HepG2 (cell line): Measurements from ENCODE around the gene BRMS1. TPM values are rescaled to one million over a fixed set of nuclear protein-coding genes. Genes with fewer than 3 reads are reported as not detected.
A peak's percentile ranks its signal among the peaks of the same experiment; 100 is the strongest.

ENCODE experiments used
- ATAC-seq: fragments of 200-7000 bp; cut with Tn5 transposase; 3 replicates; pipeline ENCODE4 v1.9.1; 2020; ENCODE audit warnings: mild to moderate bottlenecking, moderate library complexity
- BruUV-seq: library from RNA; stranded (reverse); fragments of 400-500 nt; replicated peaks from 2 replicates; lab custom pipeline; 2021; lab: Mats Ljungman, UMichigan
- CTCF ChIA-PET: fragments of 300-600 bp; formaldehyde crosslinking; extraction: SDS; loops from one replicate; lab custom pipeline; 2021; ENCODE audit warnings: low total read pairs, inconsistent platforms, low intra/inter-chr PET ratio; lab: Yijun Ruan, JAX
- POLR2A ChIA-PET: fragments of 350-600 bp; sonication (Branson Sonifier 250); formaldehyde crosslinking; loops from one replicate; lab custom pipeline; 2020; ENCODE audit warnings: antibody characterized with exemption, inconsistent platforms; lab: Yijun Ruan, JAX
- DNase-seq: peaks from one replicate; pipeline ENCODE4 v3.0.0-alpha.2; 2015; ENCODE audit warnings: low spot score
- FAIRE-seq: peaks from 3 replicates; lab custom pipeline; 2011; peaks lifted over from hg19 to GRCh38; lab: Jason Lieb, UNC
- H2AFZ ChIP-seq: one replicate; pipeline ENCODE4 v1.6.1; 2011; ENCODE audit warnings: low read length, inconsistent platforms
- H3K27ac ChIP-seq: fragments of 300-600 bp; 3 replicates; pipeline ENCODE4 v1.8.0; 2011; ENCODE audit warnings: mixed run types, mild to moderate bottlenecking, mixed read lengths, low read length, inconsistent platforms; ENCODE audit not compliant: insufficient read depth; ENCODE audit errors: extremely low read length
- H3K27me3 ChIP-seq, 2 experiments: fragments of 200-600 bp in 1 of 2; 2 replicates in 1 of 2; 3 replicates in 1 of 2; pipeline versions ENCODE4 v1.6.0 to v1.8.0; 2011; ENCODE audit warnings: low read length in 2 of 2, mild to moderate bottlenecking in 2 of 2, moderate library complexity in 2 of 2, inconsistent platforms in 1 of 2; ENCODE audit not compliant: insufficient read depth in 2 of 2, control insufficient read depth in 1 of 2
- H3K36me3 ChIP-seq, 2 experiments: fragments of 200-600 bp in 1 of 2; replicated peaks in 1 of 2; 2 replicates in 1 of 2; 3 replicates in 1 of 2; pipeline versions ENCODE4 v1.5.1 to v1.8.0; 2011; ENCODE audit warnings: low read length in 2 of 2, inconsistent platforms in 1 of 2; ENCODE audit not compliant: insufficient read depth in 2 of 2, control insufficient read depth in 1 of 2
- H3K4me1 ChIP-seq: 2 replicates; pipeline ENCODE4 v1.5.1; 2012; ENCODE audit warnings: low read length, inconsistent platforms; ENCODE audit not compliant: insufficient read depth
- H3K4me2 ChIP-seq: 2 replicates; pipeline ENCODE4 v1.6.0; 2011; ENCODE audit warnings: low read depth, low read length, inconsistent platforms
- H3K4me3 ChIP-seq, 3 experiments: fragments of 200-600 bp in 1 of 3; sonication (generic), shearing (Covaris generic) in 1 of 3; replicated peaks in 1 of 3; 2 replicates each; pipeline ENCODE4 v1.5.1; 2011 to 2016; ENCODE audit warnings: low read length in 3 of 3, inconsistent platforms in 2 of 3, low read depth in 2 of 3, mild to moderate bottlenecking in 2 of 3, control low read depth in 1 of 3, mixed read lengths in 1 of 3; ENCODE audit not compliant: insufficient read depth in 1 of 3
- H3K79me2 ChIP-seq: one replicate; pipeline ENCODE4 v1.6.1; 2011; ENCODE audit warnings: low read length, inconsistent platforms; ENCODE audit not compliant: insufficient read depth
- H3K9ac ChIP-seq: 2 replicates; pipeline ENCODE4 v1.6.0; 2011; ENCODE audit warnings: mild to moderate bottlenecking, low read depth, low read length, inconsistent platforms; ENCODE audit not compliant: insufficient read depth
- H3K9me3 ChIP-seq: 2 replicates; pipeline ENCODE4 v1.5.1; 2012; ENCODE audit warnings: mild to moderate bottlenecking, low read length
- H4K20me1 ChIP-seq: 2 replicates; pipeline ENCODE4 v1.6.0; 2011; ENCODE audit warnings: inconsistent platforms, mild to moderate bottlenecking, low read length, moderate library complexity; ENCODE audit not compliant: insufficient read depth
- ATF4 ChIP-seq, 2 experiments: fragments of 450-650 bp in 1 of 2; sonication (generic) in 1 of 2; formaldehyde crosslinking; IDR thresholded peaks; 2 replicates each; pipeline versions ENCODE4 v1.5.0 to v1.8.0; 2020 to 2022; ENCODE audit warnings: mild to moderate bottlenecking in 1 of 2, missing genetic modification reagents in 1 of 2
- CEBPG ChIP-seq: IDR thresholded peaks from 2 replicates; pipeline ENCODE4 v1.6.1; 2016
- DR1 ChIP-seq: sonication (generic); formaldehyde crosslinking; IDR thresholded peaks from 2 replicates; pipeline ENCODE4 v1.8.0; 2021; ENCODE audit warnings: mild to moderate bottlenecking, missing genetic modification reagents, inconsistent platforms
- GATAD2A ChIP-seq: IDR thresholded peaks from 2 replicates; pipeline ENCODE4 v1.6.1; 2016
- GZF1 ChIP-seq: sonication (generic); formaldehyde crosslinking; IDR thresholded peaks from 2 replicates; pipeline ENCODE4 v1.5.1; 2020; ENCODE audit warnings: mild to moderate bottlenecking, missing genetic modification reagents
- MAZ ChIP-seq, 2 experiments: sonication (generic) in 1 of 2; formaldehyde crosslinking in 1 of 2; IDR thresholded peaks; 2 replicates each; pipeline versions ENCODE4 v1.5.0 to v1.6.1; 2012 to 2020; ENCODE audit warnings: low read depth in 2 of 2, mild to moderate bottlenecking in 2 of 2, borderline replicate concordance in 1 of 2, improper control_type of control experiment in 1 of 2, low read length in 1 of 2, missing genetic modification reagents in 1 of 2, moderate library complexity in 1 of 2
- TFDP2 ChIP-seq: sonication (generic); formaldehyde crosslinking; IDR thresholded peaks from 2 replicates; pipeline ENCODE4 v1.4.0; 2020; ENCODE audit warnings: missing genetic modification reagents
- ZBTB7A ChIP-seq: sonication (generic); formaldehyde crosslinking; IDR thresholded peaks from 2 replicates; pipeline ENCODE4 v1.8.0; 2022; ENCODE audit warnings: mild to moderate bottlenecking, missing genetic modification reagents
- ZFX ChIP-seq: sonication (generic); formaldehyde crosslinking; IDR thresholded peaks from 2 replicates; pipeline ENCODE4 v1.4.0; 2020; ENCODE audit warnings: mild to moderate bottlenecking, low read depth, missing genetic modification reagents, moderate library complexity
- ZNF780A ChIP-seq: sonication (generic); formaldehyde crosslinking; IDR thresholded peaks from 2 replicates; pipeline ENCODE4 v1.8.0; 2022; ENCODE audit warnings: mild to moderate bottlenecking, missing genetic modification reagents, moderate library complexity
- WGBS: methylation state at CpG from one replicate; pipeline ENCODE4 v1.1.6; 2017; ENCODE audit warnings: low lambda C conversion rate; 5-methylcytosine and 5-hydroxymethylcytosine counted together
- in situ Hi-C: cut with HindIII; loops from 2 replicates; pipeline ENCODE4 v1.10.0; 2017; ENCODE audit warnings: low pct_unique_long_range_greater_than_20kb; ENCODE audit not compliant: extremely low pct_ligation_motif_present
- intact Hi-C: fragments of 100-400 bp; cut with micrococcal nuclease; formaldehyde crosslinking; loops from one replicate; pipeline ENCODE4 v1.10.0; 2022; ENCODE audit not compliant: unreplicated experiment
- polyA plus RNA-seq, 8 experiments: library from polyadenylated mRNA; depleted of rRNA in 3 of 8; stranded (reverse) in 7 of 8; unstranded in 1 of 8; fragments of >200 nt; fragmentation: Illumina TruSeq in 4 of 8; extraction: Trizol in 4 of 8; gene quantifications; 2 replicates each; pipeline versions ENCODE4 v1.2.1 to v1.2.3, GENCODE V29; 2011 to 2016; ENCODE audit warnings: low read depth in 4 of 8, missing spikeins in 1 of 8, mixed read lengths in 1 of 8; ENCODE audit not compliant: insufficient read depth in 1 of 8
- total RNA-seq, 5 experiments: library from RNA; depleted of rRNA; stranded (reverse); fragments of >200 nt; fragmentation: Illumina TruSeq; extraction: Trizol; gene quantifications; 2 replicates each; pipeline ENCODE4 v1.2.3, GENCODE V29; 2016; ENCODE audit warnings: low read depth in 1 of 5

Gene BRMS1
- total and polyA plus RNA-seq, 2 of the 13 experiments (the other 11 are each of a cell fraction or from before 2014, with no cell fraction given) = 15.8 to 55.7 TPM

GRCh38 chr11:66349084-66349386, 4.1 kb upstream of the BRMS1 start:
- Histone ChIP-seq H3K27ac (peak overlapping the region; percentile 85), H3K9me3 (no peaks in the 10 kb centered on the region), H3K27me3 (no peaks in the 10 kb centered on the region; a peak in 1 of 5 replicates), H3K4me1 (peaks cover 76% of the 10 kb centered on the region), H2AFZ (no peak overlapping the region), H4K20me1 (no peaks in the 10 kb centered on the region), H3K4me2 (peak overlapping the region; percentile 91), H3K79me2 (peaks cover 48% of the 10 kb centered on the region), H3K36me3 (peaks cover 2 to 6% of the 10 kb centered on the region in 2 experiments; a peak in 3 of 5 replicates), H3K9ac (peak overlapping the region; percentile 79), H3K4me3 (peak overlapping the region; percentile 11 to 85 (median 83); a peak in 4 of 6 replicates)
- no TSS peak for BruUV-seq
- in situ Hi-C loops = no loop called here
- CTCF ChIA-PET = no interaction called here
- POLR2A ChIA-PET = interaction anchor here (0.6 kb wide), 2 partner anchors 77 to 238 kb away, joined by 4 read pairs; no protein-coding TSS in a partner anchor
- DNase-seq (no peak), ATAC-seq (no peak), FAIRE-seq (no peak)
- intact Hi-C loops = no loop called here
- TF ChIP-seq TFDP2 (CRISPR knock-in tag) = no peak
- TF ChIP-seq GZF1 (CRISPR knock-in tag) = peak; percentile 97
- peak; percentile 28; the same call in 1 of the 2 replicates for TF ChIP-seq GATAD2A (CRISPR knock-in tag)
- no peak for TF ChIP-seq ZNF780A (CRISPR knock-in tag)
- no peak for TF ChIP-seq ATF4 (CRISPR knock-in tag; IDR thresholded peaks at IDR 0.05)
- peak; percentile 15; the same call in 1 of the 2 replicates for TF ChIP-seq ZFX (CRISPR knock-in tag)
- peak; percentile 19; the same call in 1 of the 2 replicates for TF ChIP-seq DR1 (CRISPR knock-in tag)
- peak; percentile 26; the same call in 1 of the 2 replicates for TF ChIP-seq CEBPG (CRISPR knock-in tag)
- TF ChIP-seq ZBTB7A = no peak
- TF ChIP-seq MAZ (IDR thresholded peaks at IDR 0.05; ENCODE audit: borderline replicate concordance, low read depth, low read length) = no peak
- TF ChIP-seq MAZ (CRISPR knock-in tag; IDR thresholded peaks at IDR 0.05; ENCODE audit: low read depth) = 0 out of 2 replicates have a peak, but pooled peaks have one; percentile 15
- WGBS = 20% methylated on average over 2 of the region's 2 CpGs
